Measurements from ENCODE around the gene PPP6R3.
A peak's percentile ranks its signal among the peaks of the same experiment; 100 is the strongest.

PPP6R3 gene

DNA sequence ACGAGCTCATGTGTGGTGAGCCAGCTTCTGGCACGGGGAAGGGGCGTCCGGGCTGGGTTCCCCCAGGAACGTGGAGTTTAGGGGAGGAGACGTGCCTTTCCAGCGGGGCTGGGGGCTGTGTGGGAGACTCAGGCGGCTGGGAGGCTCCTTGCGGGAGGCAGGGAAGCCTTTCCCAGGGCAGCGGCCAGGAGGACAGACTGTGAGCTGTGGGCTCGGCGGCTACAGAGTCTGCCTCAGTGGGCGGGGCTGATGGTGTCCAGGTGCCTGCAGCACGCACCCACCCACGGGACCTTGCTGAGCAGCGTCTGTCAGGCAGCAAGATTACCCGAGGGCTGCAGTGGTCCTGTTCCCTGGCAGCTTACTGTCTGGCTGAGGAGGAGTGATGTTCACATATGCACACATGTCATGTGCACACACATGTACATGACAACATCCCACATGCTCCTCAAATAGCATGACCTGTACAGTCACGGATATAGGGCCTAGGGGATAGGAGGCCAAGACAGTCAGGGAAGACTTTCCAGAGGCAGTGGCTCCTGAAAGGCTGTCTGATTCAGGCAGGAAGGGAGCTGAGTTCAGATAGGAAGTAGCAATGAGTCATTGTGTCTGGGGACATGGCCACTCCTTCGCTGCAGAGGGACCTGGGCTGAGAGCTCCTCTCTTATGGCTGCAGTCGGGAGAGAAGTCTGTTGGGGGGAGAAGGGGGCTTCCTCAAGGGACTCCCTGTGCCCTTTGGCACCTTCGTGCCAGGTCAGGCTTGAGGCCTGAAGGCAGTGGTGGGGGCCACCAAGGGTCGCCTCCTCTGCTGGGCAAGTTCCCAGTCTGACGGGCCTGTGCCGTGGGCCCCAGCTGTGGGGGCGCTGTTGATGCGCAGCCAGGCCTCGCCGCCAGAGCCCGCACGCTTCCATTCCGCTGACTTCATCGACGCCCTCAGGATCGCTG, 23.3 kb upstream of the PPP6R3 start:
- Histone ChIP-seq H3K27me3 (ENCODE audit: control insufficient read depth, insufficient read depth, low read length) (no peaks in the 10 kb centered on the region), H3K4me3 (ENCODE audit: low read depth, low read length) (no peak overlapping the region), H3K36me3 (ENCODE audit: control insufficient read depth, insufficient read depth, low read length) (peaks cover 23% of the 10 kb centered on the region), H3K9ac (ENCODE audit: low read depth, low read length) (no peak overlapping the region), H3K27ac (ENCODE audit: low read depth, low read length) (no peak overlapping the region), H3K9me3 (ENCODE audit: control insufficient read depth, insufficient read depth, low read length) (no peaks in the 10 kb centered on the region), H3K4me1 (ENCODE audit: control insufficient read depth, insufficient read depth, low read length) (peaks cover 17% of the 10 kb centered on the region)

DNA sequence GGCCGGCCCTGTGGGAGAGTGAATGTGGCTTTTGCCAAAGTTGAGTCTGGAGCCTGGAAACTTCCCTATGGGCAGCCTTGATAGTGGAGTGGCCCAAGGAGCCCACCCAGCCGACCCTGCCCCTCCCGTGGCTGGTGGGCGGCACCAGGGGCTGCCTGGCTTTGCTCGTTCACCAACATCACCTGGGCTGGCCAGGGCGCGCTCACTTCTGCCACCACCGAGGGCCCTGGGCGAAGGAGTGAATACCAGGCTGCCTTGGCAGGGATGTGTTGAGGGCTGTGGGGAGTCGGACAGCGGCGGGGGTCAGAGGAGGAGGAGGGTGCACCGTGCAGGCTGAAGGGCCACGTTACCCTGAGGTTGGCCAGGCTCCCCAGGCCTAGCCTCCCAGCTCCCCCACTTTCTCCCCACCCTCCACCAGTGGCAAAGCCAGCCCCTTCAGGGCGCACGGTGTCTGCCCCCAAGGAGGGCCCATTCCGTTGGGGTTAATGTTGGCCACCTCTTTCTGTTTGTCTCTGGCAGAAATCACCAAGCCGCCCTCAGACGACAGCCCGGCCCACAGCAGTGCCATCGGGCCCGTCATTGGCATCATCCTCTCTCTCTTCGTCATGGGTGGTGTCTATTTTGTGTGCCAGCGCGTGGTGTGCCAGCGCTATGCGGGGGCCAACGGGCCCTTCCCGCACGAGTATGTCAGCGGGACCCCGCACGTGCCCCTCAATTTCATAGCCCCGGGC, 22.5 kb upstream of the PPP6R3 start:
- Histone ChIP-seq H3K9ac (ENCODE audit: low read depth, low read length) (no peak overlapping the region), H3K27ac (ENCODE audit: low read depth, low read length) (no peak overlapping the region), H3K36me3 (ENCODE audit: control insufficient read depth, insufficient read depth, low read length) (peaks cover 26% of the 10 kb centered on the region), H3K4me3 (ENCODE audit: low read depth, low read length) (no peak overlapping the region), H3K4me1 (ENCODE audit: control insufficient read depth, insufficient read depth, low read length) (peaks cover 23% of the 10 kb centered on the region), H3K9me3 (ENCODE audit: control insufficient read depth, insufficient read depth, low read length) (no peaks in the 10 kb centered on the region), H3K27me3 (ENCODE audit: control insufficient read depth, insufficient read depth, low read length) (no peaks in the 10 kb centered on the region)

GRCh38 chr11:68438658-68439259, 21.8 kb upstream of the PPP6R3 start:
- Histone ChIP-seq H3K4me1 (ENCODE audit: control insufficient read depth, insufficient read depth, low read length) (peaks cover 23% of the 10 kb centered on the region), H3K9ac (ENCODE audit: low read depth, low read length) (no peak overlapping the region), H3K4me3 (ENCODE audit: low read depth, low read length) (no peak overlapping the region), H3K9me3 (ENCODE audit: control insufficient read depth, insufficient read depth, low read length) (no peaks in the 10 kb centered on the region), H3K27me3 (ENCODE audit: control insufficient read depth, insufficient read depth, low read length) (no peaks in the 10 kb centered on the region), H3K36me3 (ENCODE audit: control insufficient read depth, insufficient read depth, low read length) (peaks cover 21% of the 10 kb centered on the region), H3K27ac (ENCODE audit: low read depth, low read length) (no peak overlapping the region)

DNA sequence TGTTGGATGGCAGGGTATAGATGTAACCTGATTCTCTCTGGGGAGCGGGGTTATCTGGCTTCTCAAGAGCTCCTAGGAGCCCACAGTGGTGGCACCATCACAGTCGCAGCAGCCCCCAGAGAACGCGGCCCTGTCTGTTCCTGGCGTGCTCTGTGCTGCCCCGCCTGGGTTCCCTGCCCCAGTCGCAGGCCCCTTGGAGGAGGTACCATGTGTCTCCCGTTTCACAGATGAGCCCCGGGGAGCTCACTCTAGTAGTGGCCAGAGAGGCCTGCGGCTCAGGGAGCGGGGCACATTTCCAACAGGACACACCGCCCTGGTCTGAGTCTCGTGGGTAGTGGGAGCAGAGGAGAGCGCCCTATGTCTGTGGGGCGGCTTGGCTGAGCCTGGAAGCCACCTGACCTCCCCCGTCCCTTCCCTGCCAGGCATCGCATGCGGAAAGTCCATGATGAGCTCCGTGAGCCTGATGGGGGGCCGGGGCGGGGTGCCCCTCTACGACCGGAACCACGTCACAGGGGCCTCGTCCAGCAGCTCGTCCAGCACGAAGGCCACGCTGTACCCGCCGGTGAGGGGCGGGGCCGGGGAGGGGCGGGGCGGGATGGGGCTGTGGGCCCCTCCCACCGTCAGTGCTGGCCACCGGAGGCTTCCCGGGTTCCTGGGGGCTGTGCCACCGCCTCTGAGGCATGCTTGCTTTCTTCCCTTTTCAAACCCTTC, 21.0 kb upstream of the PPP6R3 start:
- no peaks in the 10 kb centered on the region for H3K27me3 ChIP-seq (ENCODE audit: control insufficient read depth, insufficient read depth, low read length)
- no peaks in the 10 kb centered on the region for H3K9me3 ChIP-seq (ENCODE audit: control insufficient read depth, insufficient read depth, low read length)
- no peak overlapping the region for H3K9ac ChIP-seq (ENCODE audit: low read depth, low read length)
- peaks cover 16% of the 10 kb centered on the region for H3K36me3 ChIP-seq (ENCODE audit: control insufficient read depth, insufficient read depth, low read length)
- no peak overlapping the region for H3K27ac ChIP-seq (ENCODE audit: low read depth, low read length)
- peaks cover 23% of the 10 kb centered on the region for H3K4me1 ChIP-seq (ENCODE audit: control insufficient read depth, insufficient read depth, low read length)
- H3K4me3 ChIP-seq (ENCODE audit: low read depth, low read length), result no peak overlapping the region

DNA sequence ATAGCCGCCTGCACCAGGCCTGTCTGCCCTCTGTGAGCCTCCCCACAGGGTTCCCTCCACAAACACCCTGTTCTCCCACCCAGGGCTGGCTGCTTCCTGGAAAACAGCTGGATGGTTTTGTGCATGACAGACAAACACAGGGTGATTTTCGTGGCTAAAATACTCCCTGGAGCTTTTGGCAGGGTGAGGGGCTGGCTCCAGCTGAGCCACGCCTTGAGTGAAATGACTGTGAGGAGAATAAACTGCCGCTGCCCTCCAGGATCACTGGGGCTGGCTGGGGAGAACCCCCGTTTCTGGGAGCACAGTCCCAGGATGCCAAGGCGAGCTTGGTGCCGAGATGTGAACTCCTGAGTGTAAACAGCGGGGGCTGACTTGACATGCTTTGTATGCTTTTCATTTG, 20.3 kb upstream of the PPP6R3 start:
- no peaks in the 10 kb centered on the region for H3K27me3 ChIP-seq (ENCODE audit: control insufficient read depth, insufficient read depth, low read length)
- H3K27ac ChIP-seq (ENCODE audit: low read depth, low read length), result peak overlapping the region; percentile 47
- H3K4me1 ChIP-seq (ENCODE audit: control insufficient read depth, insufficient read depth, low read length), result peaks cover 23% of the 10 kb centered on the region
- no peak overlapping the region for H3K4me3 ChIP-seq (ENCODE audit: low read depth, low read length)
- H3K9ac ChIP-seq (ENCODE audit: low read depth, low read length), result no peak overlapping the region
- H3K36me3 ChIP-seq (ENCODE audit: control insufficient read depth, insufficient read depth, low read length), result peaks cover 12% of the 10 kb centered on the region
- H3K9me3 ChIP-seq (ENCODE audit: control insufficient read depth, insufficient read depth, low read length), result no peaks in the 10 kb centered on the region

DNA sequence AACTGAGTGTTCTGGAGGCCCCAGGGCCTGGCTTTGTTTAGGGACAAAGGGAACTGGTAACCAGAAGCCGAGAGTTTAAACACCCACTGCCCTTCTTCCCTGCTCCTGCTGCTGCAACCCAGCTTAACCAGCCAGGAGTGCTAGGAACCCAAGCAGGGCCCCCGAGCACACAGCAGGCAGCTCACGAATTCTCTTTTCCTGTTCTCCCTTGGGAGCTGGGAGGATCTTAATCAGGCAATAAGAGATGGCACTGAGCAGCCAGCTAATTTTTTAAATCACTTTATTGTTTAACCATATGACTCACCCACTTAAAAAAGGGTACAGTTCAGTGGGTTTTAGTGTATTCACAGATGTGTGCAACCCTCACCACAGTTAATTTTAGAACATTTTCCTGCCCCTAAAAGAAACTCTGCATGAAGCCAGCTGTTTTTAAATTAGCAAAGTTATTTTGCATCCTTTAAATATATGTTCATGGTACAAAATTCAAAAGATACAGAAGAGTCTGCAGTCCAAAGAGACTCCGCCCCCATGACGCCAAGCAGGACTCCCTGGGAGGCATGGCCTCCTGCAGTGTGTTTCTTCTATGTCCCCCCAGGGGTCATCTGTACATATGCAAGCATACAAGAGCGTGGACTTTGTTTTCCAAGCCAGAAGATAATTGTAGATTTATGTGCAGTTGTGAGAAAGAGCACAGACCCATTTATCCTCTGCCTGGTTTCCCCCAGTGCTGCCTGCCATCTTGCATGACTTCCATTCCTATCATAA, 18.9 kb upstream of the PPP6R3 start:
- H3K9me3 ChIP-seq (ENCODE audit: control insufficient read depth, insufficient read depth, low read length), result no peaks in the 10 kb centered on the region
- H3K4me3 ChIP-seq (ENCODE audit: low read depth, low read length), result no peak overlapping the region
- no peak overlapping the region for H3K9ac ChIP-seq (ENCODE audit: low read depth, low read length)
- H3K36me3 ChIP-seq (ENCODE audit: control insufficient read depth, insufficient read depth, low read length), result peaks cover 10% of the 10 kb centered on the region
- H3K4me1 ChIP-seq (ENCODE audit: control insufficient read depth, insufficient read depth, low read length), result peaks cover 23% of the 10 kb centered on the region
- H3K27ac ChIP-seq (ENCODE audit: low read depth, low read length), result peak overlapping the region; percentile 75
- H3K27me3 ChIP-seq (ENCODE audit: control insufficient read depth, insufficient read depth, low read length), result no peaks in the 10 kb centered on the region

GRCh38 chr11:68442433-68442832, 18.1 kb upstream of the PPP6R3 start:
- peaks cover 23% of the 10 kb centered on the region for H3K4me1 ChIP-seq (ENCODE audit: control insufficient read depth, insufficient read depth, low read length)
- no peaks in the 10 kb centered on the region for H3K9me3 ChIP-seq (ENCODE audit: control insufficient read depth, insufficient read depth, low read length)
- H3K27ac ChIP-seq (ENCODE audit: low read depth, low read length), result peak overlapping the region; percentile 75
- H3K36me3 ChIP-seq (ENCODE audit: control insufficient read depth, insufficient read depth, low read length), result peaks cover 10% of the 10 kb centered on the region
- H3K4me3 ChIP-seq (ENCODE audit: low read depth, low read length), result no peak overlapping the region
- H3K9ac ChIP-seq (ENCODE audit: low read depth, low read length), result no peak overlapping the region
- no peaks in the 10 kb centered on the region for H3K27me3 ChIP-seq (ENCODE audit: control insufficient read depth, insufficient read depth, low read length)

DNA sequence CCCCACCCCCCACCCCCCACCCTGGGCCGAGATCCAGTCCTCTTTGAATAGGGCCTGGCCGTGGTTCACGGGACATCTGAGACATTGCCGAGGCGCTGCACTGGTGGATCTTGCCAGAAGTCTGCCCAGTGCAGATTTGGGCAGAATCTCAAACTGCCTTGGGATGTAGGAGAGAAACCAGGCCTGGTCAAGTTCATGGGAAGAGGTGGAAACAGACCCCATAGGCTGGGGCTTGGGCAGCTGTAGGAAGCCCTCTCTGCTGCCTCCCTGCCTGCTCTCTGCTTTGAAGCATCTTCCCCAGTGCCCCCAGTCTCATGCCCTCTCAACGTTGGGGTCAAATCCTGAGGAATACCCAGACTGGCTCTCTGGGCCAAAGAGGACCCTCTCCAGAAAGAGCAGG, 16.0 kb upstream of the PPP6R3 start:
- Histone ChIP-seq H3K27me3 (ENCODE audit: control insufficient read depth, insufficient read depth, low read length) (no peaks in the 10 kb centered on the region), H3K9ac (ENCODE audit: low read depth, low read length) (no peak overlapping the region), H3K4me3 (ENCODE audit: low read depth, low read length) (no peak overlapping the region), H3K27ac (ENCODE audit: low read depth, low read length) (no peak overlapping the region), H3K36me3 (ENCODE audit: control insufficient read depth, insufficient read depth, low read length) (peaks cover 11% of the 10 kb centered on the region), H3K9me3 (ENCODE audit: control insufficient read depth, insufficient read depth, low read length) (no peaks in the 10 kb centered on the region), H3K4me1 (ENCODE audit: control insufficient read depth, insufficient read depth, low read length) (peaks cover 23% of the 10 kb centered on the region)

GRCh38 chr11:68445531-68446035, 15.0 kb upstream of the PPP6R3 start:
- Histone ChIP-seq H3K27me3 (ENCODE audit: control insufficient read depth, insufficient read depth, low read length) (no peaks in the 10 kb centered on the region), H3K4me3 (ENCODE audit: low read depth, low read length) (no peak overlapping the region), H3K36me3 (ENCODE audit: control insufficient read depth, insufficient read depth, low read length) (peaks cover 11% of the 10 kb centered on the region; the same call in 1 of the 2 replicates), H3K27ac (ENCODE audit: low read depth, low read length) (no peak overlapping the region), H3K9ac (ENCODE audit: low read depth, low read length) (no peak overlapping the region), H3K4me1 (ENCODE audit: control insufficient read depth, insufficient read depth, low read length) (peaks cover 15% of the 10 kb centered on the region), H3K9me3 (ENCODE audit: control insufficient read depth, insufficient read depth, low read length) (no peaks in the 10 kb centered on the region)

Measured in HUES48 (cell line).